Right lobe of liver (tissue), 4 donors: ENCODE measurements around the gene JMJD8.

Experiments used
- CTCF ChIP-seq, 4 donors: fragments of 200-600 bp in 3 of 4; fragments of 450-650 bp in 1 of 4; IDR thresholded peaks; one replicate each; pipeline versions ENCODE4 v1.5.1 to v1.8.0; 2016 to 2022; ENCODE audit warnings: antibody characterized with exemption in 4 of 4, mild to moderate bottlenecking in 2 of 4
- POLR2A ChIP-seq: fragments of 450-650 bp; IDR thresholded peaks from one replicate; pipeline ENCODE4 v1.6.1; 2017; ENCODE audit warnings: antibody characterized with exemption, mild to moderate bottlenecking
- donor health status: DM: no; HTN: no; CAD: no.
- donor health status: DM: no; HTN: no; CAD: no.
- donor health status: DM: no; HTN: yes; CAD: no.

DNA sequence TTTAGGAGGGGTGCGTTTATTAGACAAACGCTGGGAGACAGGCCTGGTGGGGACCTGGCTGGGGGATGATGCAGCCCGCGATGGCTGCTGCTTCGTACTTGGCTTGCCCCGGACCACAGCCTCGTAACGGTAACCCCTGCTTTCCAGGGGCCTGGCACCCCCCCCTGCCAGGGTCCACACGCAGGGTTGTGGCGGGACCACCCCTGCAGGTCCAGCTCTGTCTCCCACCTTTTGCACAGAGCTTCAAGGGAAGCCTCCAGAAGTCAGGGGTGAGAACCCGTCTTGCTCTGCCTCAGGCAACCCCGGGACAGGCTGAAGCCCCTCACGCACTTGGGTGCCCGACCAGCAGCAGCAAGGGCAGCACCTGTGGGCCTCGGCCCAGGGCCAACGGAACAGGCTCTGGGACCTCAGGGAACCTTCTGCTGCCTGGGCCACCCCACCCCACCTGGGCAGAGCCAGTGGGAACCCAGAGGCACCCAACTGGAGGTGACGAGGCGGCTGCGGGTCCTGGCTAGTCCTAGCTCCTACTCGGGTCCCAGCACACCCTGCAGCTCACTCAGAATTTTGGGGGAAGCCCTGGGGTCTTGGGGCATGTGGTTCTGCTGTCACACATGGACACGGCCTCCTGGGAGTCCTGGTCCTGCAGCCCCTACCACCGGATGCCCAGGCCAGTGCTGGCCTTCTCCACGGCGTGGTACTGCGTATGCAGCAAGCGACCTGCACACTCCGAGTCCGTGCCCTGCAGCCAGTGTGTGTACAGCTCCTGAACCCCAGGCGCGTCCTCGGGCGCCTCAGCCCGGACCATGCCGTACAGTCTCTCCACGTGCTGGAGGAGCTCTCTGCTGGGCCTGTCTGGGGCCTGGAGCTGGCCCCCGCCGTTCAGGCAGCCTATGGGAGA, 45.9 kb upstream of the JMJD8 start:
- TF ChIP-seq CTCF (IDR thresholded peaks at IDR 0.05) (no peak), POLR2A (no peak)
